Measurements from ENCODE around the gene TMEM132E.

- TF ChIP-seq POLR2A (IDR thresholded peaks at IDR 0.05) (no peak), CTCF (IDR thresholded peaks at IDR 0.05) (no peak)
Measured at GRCh38 chr17:34556384-34556783, 23.0 kb upstream of the TMEM132E start.
